A172 (cell line): Measurements from ENCODE around the gene TBRG4. TPM values are rescaled to one million over a fixed set of nuclear protein-coding genes. Genes with fewer than 3 reads are reported as not detected.

Experiments used
- DNase-seq: peaks from one replicate; pipeline ENCODE4 v3.0.0-alpha.2; 2015; ENCODE audit warnings: low spot score
- total RNA-seq: library from RNA; depleted of rRNA; stranded (reverse); fragments of >200 nt; shearing (Covaris generic); gene quantifications from 2 replicates; pipeline ENCODE4 v1.2.3, GENCODE V29; 2014; rRNA removed

TBRG4 gene
- total RNA-seq, 1 experiment from 2014 or later = 124 TPM

GRCh38 chr7:45055016-45055415, 56.5 kb downstream of the TBRG4 start:
- no peak for DNase-seq

GRCh38 chr7:45054442-45054841, 57.1 kb downstream of the TBRG4 start:
- no peak for DNase-seq

- DNase-seq = no peak
These were observed 57.6 kb downstream of the TBRG4 start for GRCh38 chr7:45053941-45054340.

- DNase-seq = no peak
These were observed 58.1 kb downstream of the TBRG4 start for GRCh38 chr7:45053401-45053800.

- DNase-seq = no peak
These were observed 59.5 kb downstream of the TBRG4 start for GRCh38 chr7:45052011-45052410.

GRCh38 chr7:45050198-45050597, 61.3 kb downstream of the TBRG4 start:
- DNase-seq = no peak

Other genes with a start within 250 kb of the TBRG4 start
- 16.9 and 20.9 TPM in 2 replicates for gene PURB, start 226.2 kb downstream of the TBRG4 start, total RNA-seq
- 0.76 and 1.6 TPM in 2 replicates for gene MYO1G, start 132.7 kb downstream of the TBRG4 start, total RNA-seq
- 67.4 and 70.8 TPM in 2 replicates for gene CCM2, start 111.5 kb downstream of the TBRG4 start, total RNA-seq
- 5.9 and 6.6 TPM in 2 replicates for gene NACAD, start 22.7 kb downstream of the TBRG4 start, total RNA-seq
- 0.10 TPM in 1 of 2 replicates, not detected in the other for gene RAMP3, start 46.1 kb upstream of the TBRG4 start, total RNA-seq